ENCODE measurements around the gene TAOK2. TPM values are rescaled to one million over a fixed set of nuclear protein-coding genes. Genes with fewer than 3 reads are reported as not detected.

TAOK2 gene
- total RNA-seq, 4 donors from 2014 or later: 28.4 to 70.0 (median 46.6) TPM

GRCh38 chr16:29978564-29979270 lies 5.0 kb downstream of the TAOK2 start:
- intact Hi-C loops (cut with DNase I; ENCODE audit: low total_unique reads): no loop called here
- no peaks in the 10 kb centered on the region for H3K9me3 ChIP-seq
- DNase-seq: peak in 1 of 2 donors; percentile 1
- peaks cover 0 to 14% of the 10 kb centered on the region in 2 donors for H3K4me1 ChIP-seq
- no peak overlapping the region for H3K4me3 ChIP-seq
- peak overlapping the region in 1 of 2 donors; percentile 17 for H3K27ac ChIP-seq
- no peaks in the 10 kb centered on the region for H3K36me3 ChIP-seq
- TF ChIP-seq POLR2A (IDR thresholded peaks at IDR 0.05): no peak
- TF ChIP-seq, protein P1, sequence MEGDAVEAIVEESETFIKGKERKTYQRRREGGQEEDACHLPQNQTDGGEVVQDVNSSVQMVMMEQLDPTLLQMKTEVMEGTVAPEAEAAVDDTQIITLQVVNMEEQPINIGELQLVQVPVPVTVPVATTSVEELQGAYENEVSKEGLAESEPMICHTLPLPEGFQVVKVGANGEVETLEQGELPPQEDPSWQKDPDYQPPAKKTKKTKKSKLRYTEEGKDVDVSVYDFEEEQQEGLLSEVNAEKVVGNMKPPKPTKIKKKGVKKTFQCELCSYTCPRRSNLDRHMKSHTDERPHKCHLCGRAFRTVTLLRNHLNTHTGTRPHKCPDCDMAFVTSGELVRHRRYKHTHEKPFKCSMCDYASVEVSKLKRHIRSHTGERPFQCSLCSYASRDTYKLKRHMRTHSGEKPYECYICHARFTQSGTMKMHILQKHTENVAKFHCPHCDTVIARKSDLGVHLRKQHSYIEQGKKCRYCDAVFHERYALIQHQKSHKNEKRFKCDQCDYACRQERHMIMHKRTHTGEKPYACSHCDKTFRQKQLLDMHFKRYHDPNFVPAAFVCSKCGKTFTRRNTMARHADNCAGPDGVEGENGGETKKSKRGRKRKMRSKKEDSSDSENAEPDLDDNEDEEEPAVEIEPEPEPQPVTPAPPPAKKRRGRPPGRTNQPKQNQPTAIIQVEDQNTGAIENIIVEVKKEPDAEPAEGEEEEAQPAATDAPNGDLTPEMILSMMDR (IDR thresholded peaks at IDR 0.05): no peak
- no peaks in the 10 kb centered on the region for H3K27me3 ChIP-seq

DNA sequence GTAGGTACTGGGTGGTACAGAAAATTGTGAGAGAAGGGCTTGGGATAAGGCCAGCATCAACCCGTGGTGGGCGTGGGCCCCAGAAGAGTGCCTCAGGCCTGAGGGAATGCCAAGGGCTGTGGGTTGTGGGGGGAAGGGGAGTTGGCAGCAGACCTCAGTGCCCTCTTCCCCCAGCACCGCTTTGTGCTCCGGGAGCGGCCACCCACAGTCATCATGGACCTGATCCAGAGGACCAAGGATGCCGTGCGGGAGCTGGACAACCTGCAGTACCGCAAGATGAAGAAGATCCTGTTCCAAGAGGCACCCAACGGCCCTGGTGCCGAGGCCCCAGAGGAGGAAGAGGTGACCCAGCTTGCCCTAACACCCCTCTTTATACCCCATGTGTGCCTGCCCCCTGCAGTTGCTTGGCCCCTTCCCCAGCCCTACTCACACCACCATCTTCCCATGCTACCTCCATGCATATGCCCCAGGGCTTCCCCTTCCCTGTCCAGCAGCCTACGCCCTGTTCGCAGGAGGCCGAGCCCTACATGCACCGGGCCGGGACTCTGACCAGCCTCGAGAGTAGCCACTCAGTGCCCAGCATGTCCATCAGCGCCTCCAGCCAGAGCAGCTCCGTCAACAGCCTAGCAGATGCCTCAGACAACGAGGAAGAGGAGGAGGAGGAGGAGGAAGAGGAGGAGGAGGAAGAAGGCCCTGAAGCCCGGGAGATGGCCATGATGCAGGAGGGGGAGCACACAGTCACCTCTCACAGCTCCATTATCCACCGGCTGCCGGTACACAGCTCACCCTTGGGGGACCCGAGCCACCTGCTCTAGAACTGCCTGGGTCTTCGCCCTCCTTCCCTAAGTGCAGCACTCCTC lies 9.1 kb downstream of the TAOK2 start:
- Histone ChIP-seq H3K4me1 (no peaks in the 10 kb centered on the region), H3K9me3 (no peaks in the 10 kb centered on the region), H3K27me3 (no peaks in the 10 kb centered on the region), H3K36me3 (no peaks in the 10 kb centered on the region), H3K27ac (no peak overlapping the region), H3K4me3 (no peak overlapping the region)
- DNase-seq: no peak
- TF ChIP-seq, protein P1 (IDR thresholded peaks at IDR 0.05): no peak
- no peak for TF ChIP-seq POLR2A (IDR thresholded peaks at IDR 0.05)
- intact Hi-C loops (cut with DNase I; ENCODE audit: low total_unique reads): no loop called here

DNA sequence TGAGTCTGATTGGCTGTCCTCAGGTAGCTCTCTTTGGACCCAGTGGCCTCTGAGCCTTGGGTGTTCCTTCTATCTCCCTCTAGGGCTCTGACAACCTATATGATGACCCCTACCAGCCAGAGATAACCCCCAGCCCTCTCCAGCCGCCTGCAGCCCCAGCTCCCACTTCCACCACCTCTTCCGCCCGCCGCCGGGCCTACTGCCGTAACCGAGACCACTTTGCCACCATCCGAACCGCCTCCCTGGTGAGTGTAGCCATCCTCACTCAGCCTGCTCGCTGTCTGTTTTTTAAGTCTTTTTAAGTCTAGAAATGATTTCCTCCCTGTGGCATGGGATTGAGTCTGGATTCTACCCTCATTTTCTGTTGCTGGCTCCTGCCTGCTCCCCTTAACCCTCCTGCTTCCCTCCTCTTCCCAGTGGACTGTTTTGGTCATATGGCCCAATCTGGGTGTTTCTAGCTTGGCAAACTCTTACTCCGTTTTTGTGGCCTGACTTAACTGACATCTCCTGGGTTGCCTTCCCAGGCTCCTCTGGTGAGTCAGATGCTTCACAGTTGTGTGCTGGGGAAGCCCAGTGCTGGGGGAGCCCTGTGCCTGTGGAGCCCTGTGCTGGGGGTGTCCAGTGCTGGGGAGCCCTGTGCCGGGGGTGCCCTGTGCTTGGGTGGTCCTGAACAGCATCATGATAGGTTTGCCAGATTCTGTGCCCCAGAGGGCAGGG lies 9.9 kb downstream of the TAOK2 start:
- Histone ChIP-seq H3K27ac (no peak overlapping the region), H3K9me3 (no peaks in the 10 kb centered on the region), H3K4me1 (no peaks in the 10 kb centered on the region), H3K36me3 (no peaks in the 10 kb centered on the region), H3K27me3 (no peaks in the 10 kb centered on the region), H3K4me3 (no peak overlapping the region)
- DNase-seq: no peak
- intact Hi-C loops (cut with DNase I; ENCODE audit: low total_unique reads): no loop called here
- TF ChIP-seq, protein P1 (IDR thresholded peaks at IDR 0.05): no peak
- no peak for TF ChIP-seq POLR2A (IDR thresholded peaks at IDR 0.05)

- H3K27ac ChIP-seq: no peak overlapping the region
- H3K36me3 ChIP-seq: no peaks in the 10 kb centered on the region
- DNase-seq: no peak
- intact Hi-C loops (cut with DNase I; ENCODE audit: low total_unique reads): no loop called here
- no peaks in the 10 kb centered on the region for H3K9me3 ChIP-seq
- H3K4me3 ChIP-seq: no peak overlapping the region
- no peaks in the 10 kb centered on the region for H3K4me1 ChIP-seq
- no peak for TF ChIP-seq POLR2A (IDR thresholded peaks at IDR 0.05)
- TF ChIP-seq, protein P1 (IDR thresholded peaks at IDR 0.05): no peak
- no peaks in the 10 kb centered on the region for H3K27me3 ChIP-seq
Observed at GRCh38 chr16:29984137-29984763, 10.6 kb downstream of the TAOK2 start.

Data from uterus (tissue), 4 donors.